H1 (cell line): ENCODE data around the gene RNF168. TPM values are rescaled to one million over a fixed set of nuclear protein-coding genes. Genes with fewer than 3 reads are reported as not detected.

Experiments
- CBX5 ChIP-seq: fragments of 300-800, 300-1000 bp; sonication (generic); IDR thresholded peaks from 2 replicates; pipeline ENCODE4 v1.7.1; 2016; ENCODE audit warnings: antibody characterized with exemption, low read length, low read depth
- FOSL1 ChIP-seq: IDR thresholded peaks from 2 replicates; pipeline ENCODE4 v1.6.1; 2011; ENCODE audit warnings: mild to moderate bottlenecking, low read depth, low read length, moderate library complexity; ENCODE audit not compliant: insufficient read depth
- POLR2AphosphoS5 ChIP-seq: IDR thresholded peaks from 2 replicates; pipeline ENCODE4 v1.6.1; 2011; ENCODE audit warnings: low read depth, low read length
- RAD21 ChIP-seq, 2 experiments: IDR thresholded peaks in 1 of 2; conservative IDR thresholded peaks in 1 of 2; 2 replicates each; pipeline ENCODE4 v1.6.1; 2011; ENCODE audit warnings: low read depth in 2 of 2, low read length in 2 of 2, improper control_type of control experiment in 1 of 2, inconsistent platforms in 1 of 2, mild to moderate bottlenecking in 1 of 2, moderate library complexity in 1 of 2
- SAP30 ChIP-seq: fragments of 300-600 bp; sonication (generic); IDR thresholded peaks from 2 replicates; pipeline ENCODE4 v1.7.1; 2012; ENCODE audit warnings: low read length, moderate library complexity, mild to moderate bottlenecking, inconsistent platforms; ENCODE audit not compliant: insufficient read depth, insufficient replicate concordance
- SUZ12 ChIP-seq: fragments of 200-600 bp; sonication (generic); IDR thresholded peaks from 2 replicates; pipeline ENCODE4 v1.6.1; 2012; ENCODE audit warnings: mild to moderate bottlenecking, inconsistent platforms, low read length, moderate library complexity, mixed read lengths
- TAF1 ChIP-seq: IDR thresholded peaks from 2 replicates; pipeline ENCODE4 v1.6.1; 2011; ENCODE audit warnings: mild to moderate bottlenecking, low read depth, low read length
- TAF7 ChIP-seq: optimal IDR thresholded peaks from 2 replicates; pipeline ENCODE3; 2011; ENCODE audit warnings: low read depth, mild to moderate bottlenecking, inconsistent platforms, low read length, moderate library complexity, borderline replicate concordance
- polyA plus RNA-seq, 7 experiments: library from polyadenylated mRNA; depleted of rRNA in 3 of 7; stranded (reverse) in 5 of 7; unstranded in 2 of 7; fragments of >200 nt in 5 of 7; fragments of 200-250 nt in 2 of 7; gene quantifications; 1 replicate in 5 of 7; 2 replicates in 1 of 7; 4 replicates in 1 of 7; pipeline versions ENCODE4 v1.2.1 to v1.2.3, GENCODE V29; 2011 to 2013; ENCODE audit warnings: missing spikeins in 2 of 7, mixed read lengths in 2 of 7
- total RNA-seq: library from RNA; stranded (reverse); fragmentation: NEBNext Ultra II Directional; extraction: Animal tissue kit (Norgen Biotek cat#: 25700); gene quantifications from 2 replicates; pipeline ENCODE4 v1.2.1, GENCODE V29; 2021
- TF ChIP-seq, protein P1 (sequence below): fragments of 300-600 bp; sonication (generic); IDR thresholded peaks from 2 replicates; pipeline ENCODE4 v1.7.1; 2012; ENCODE audit warnings: low read length, moderate library complexity, mild to moderate bottlenecking, inconsistent platforms; ENCODE audit not compliant: insufficient replicate concordance

RNF168 gene
- total and polyA plus RNA-seq, 2 of the 8 experiments (the other 6 are each of a cell fraction or from before 2014, with no cell fraction given), result 6.3 to 63.5 TPM

DNA sequence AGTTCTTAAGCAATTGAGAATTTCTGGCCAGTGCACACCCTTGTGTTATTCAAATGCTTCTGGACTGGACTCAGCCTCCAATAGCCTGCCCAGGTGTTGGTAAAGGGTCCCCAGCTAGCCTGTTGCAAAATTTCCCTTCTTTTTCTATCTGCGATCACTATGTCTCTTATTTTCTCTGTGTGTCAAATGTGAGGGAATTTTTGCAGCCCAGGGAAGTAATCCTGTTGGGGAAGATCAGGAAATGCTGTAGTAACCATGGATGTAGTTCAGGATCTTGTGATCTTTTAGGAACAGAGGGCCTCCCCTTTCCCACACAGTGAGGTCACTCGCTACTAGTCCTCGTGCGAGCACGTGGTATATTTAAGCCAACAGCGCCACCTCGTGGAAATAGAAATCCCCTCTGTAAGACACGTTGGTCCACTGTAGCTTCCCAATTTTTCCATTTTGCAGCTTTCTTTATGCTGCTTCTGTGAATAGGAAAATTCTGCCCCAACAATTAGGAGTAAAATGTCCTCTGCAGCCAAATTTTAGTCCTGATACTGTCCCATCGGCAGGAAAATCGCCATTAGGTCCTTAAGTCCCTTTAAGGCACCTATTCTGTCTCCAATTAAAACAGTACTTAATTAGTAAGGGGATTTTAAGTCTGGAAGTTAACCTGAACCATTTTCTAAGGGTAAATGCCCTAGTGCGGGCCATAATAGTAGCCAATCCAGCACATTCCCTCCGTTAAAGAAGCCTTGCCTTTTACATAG is 15.6 kb upstream of the RNF168 start (continued):
- TF ChIP-seq, protein P1, sequence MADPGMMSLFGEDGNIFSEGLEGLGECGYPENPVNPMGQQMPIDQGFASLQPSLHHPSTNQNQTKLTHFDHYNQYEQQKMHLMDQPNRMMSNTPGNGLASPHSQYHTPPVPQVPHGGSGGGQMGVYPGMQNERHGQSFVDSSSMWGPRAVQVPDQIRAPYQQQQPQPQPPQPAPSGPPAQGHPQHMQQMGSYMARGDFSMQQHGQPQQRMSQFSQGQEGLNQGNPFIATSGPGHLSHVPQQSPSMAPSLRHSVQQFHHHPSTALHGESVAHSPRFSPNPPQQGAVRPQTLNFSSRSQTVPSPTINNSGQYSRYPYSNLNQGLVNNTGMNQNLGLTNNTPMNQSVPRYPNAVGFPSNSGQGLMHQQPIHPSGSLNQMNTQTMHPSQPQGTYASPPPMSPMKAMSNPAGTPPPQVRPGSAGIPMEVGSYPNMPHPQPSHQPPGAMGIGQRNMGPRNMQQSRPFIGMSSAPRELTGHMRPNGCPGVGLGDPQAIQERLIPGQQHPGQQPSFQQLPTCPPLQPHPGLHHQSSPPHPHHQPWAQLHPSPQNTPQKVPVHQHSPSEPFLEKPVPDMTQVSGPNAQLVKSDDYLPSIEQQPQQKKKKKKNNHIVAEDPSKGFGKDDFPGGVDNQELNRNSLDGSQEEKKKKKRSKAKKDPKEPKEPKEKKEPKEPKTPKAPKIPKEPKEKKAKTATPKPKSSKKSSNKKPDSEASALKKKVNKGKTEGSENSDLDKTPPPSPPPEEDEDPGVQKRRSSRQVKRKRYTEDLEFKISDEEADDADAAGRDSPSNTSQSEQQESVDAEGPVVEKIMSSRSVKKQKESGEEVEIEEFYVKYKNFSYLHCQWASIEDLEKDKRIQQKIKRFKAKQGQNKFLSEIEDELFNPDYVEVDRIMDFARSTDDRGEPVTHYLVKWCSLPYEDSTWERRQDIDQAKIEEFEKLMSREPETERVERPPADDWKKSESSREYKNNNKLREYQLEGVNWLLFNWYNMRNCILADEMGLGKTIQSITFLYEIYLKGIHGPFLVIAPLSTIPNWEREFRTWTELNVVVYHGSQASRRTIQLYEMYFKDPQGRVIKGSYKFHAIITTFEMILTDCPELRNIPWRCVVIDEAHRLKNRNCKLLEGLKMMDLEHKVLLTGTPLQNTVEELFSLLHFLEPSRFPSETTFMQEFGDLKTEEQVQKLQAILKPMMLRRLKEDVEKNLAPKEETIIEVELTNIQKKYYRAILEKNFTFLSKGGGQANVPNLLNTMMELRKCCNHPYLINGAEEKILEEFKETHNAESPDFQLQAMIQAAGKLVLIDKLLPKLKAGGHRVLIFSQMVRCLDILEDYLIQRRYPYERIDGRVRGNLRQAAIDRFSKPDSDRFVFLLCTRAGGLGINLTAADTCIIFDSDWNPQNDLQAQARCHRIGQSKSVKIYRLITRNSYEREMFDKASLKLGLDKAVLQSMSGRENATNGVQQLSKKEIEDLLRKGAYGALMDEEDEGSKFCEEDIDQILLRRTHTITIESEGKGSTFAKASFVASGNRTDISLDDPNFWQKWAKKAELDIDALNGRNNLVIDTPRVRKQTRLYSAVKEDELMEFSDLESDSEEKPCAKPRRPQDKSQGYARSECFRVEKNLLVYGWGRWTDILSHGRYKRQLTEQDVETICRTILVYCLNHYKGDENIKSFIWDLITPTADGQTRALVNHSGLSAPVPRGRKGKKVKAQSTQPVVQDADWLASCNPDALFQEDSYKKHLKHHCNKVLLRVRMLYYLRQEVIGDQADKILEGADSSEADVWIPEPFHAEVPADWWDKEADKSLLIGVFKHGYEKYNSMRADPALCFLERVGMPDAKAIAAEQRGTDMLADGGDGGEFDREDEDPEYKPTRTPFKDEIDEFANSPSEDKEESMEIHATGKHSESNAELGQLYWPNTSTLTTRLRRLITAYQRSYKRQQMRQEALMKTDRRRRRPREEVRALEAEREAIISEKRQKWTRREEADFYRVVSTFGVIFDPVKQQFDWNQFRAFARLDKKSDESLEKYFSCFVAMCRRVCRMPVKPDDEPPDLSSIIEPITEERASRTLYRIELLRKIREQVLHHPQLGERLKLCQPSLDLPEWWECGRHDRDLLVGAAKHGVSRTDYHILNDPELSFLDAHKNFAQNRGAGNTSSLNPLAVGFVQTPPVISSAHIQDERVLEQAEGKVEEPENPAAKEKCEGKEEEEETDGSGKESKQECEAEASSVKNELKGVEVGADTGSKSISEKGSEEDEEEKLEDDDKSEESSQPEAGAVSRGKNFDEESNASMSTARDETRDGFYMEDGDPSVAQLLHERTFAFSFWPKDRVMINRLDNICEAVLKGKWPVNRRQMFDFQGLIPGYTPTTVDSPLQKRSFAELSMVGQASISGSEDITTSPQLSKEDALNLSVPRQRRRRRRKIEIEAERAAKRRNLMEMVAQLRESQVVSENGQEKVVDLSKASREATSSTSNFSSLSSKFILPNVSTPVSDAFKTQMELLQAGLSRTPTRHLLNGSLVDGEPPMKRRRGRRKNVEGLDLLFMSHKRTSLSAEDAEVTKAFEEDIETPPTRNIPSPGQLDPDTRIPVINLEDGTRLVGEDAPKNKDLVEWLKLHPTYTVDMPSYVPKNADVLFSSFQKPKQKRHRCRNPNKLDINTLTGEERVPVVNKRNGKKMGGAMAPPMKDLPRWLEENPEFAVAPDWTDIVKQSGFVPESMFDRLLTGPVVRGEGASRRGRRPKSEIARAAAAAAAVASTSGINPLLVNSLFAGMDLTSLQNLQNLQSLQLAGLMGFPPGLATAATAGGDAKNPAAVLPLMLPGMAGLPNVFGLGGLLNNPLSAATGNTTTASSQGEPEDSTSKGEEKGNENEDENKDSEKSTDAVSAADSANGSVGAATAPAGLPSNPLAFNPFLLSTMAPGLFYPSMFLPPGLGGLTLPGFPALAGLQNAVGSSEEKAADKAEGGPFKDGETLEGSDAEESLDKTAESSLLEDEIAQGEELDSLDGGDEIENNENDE, result no peak
- TF ChIP-seq POLR2AphosphoS5, result no peak
- TF ChIP-seq SAP30, result no peak
- peak; percentile 88 to 92 for TF ChIP-seq RAD21 (IDR thresholded peaks at IDR 0.05 in 1 of 2, conservative IDR thresholded peaks at IDR 0.05 in 1 of 2; ENCODE audit: low read depth in 2 of 2, low read length in 2 of 2)
- TF ChIP-seq TAF1, result no peak
- TF ChIP-seq CBX5, result no peak; the same call in 1 of the 2 replicates
- TF ChIP-seq FOSL1, result no peak
- no peak for TF ChIP-seq TAF7
- TF ChIP-seq SUZ12, result no peak
